Measurements from ENCODE around the gene FNDC7. TPM values are rescaled to one million over a fixed set of nuclear protein-coding genes. Genes with fewer than 3 reads are reported as not detected.
A peak's percentile ranks its signal among the peaks of the same experiment; 100 is the strongest.

FNDC7 gene
- total and polyA plus RNA-seq, 2 experiments from 2014 or later = not detected

- Histone ChIP-seq H3K27ac (no peak overlapping the region), H3K4me1 (ENCODE audit: low read depth) (no peaks in the 10 kb centered on the region), H3K36me3 (no peaks in the 10 kb centered on the region), H3K4me3 (no peak overlapping the region), H3K9me3 (ENCODE audit: low read depth) (no peaks in the 10 kb centered on the region), H3K27me3 (no peaks in the 10 kb centered on the region)
- DNase-seq (ENCODE audit: low read depth in 1 of 2, low spot score in 1 of 2) = no peak
- TF ChIP-seq CTCF (IDR thresholded peaks at IDR 0.05; ENCODE audit: low read depth, low read length) = no peak
These were observed 19.7 kb downstream of the FNDC7 start for GRCh38 chr1:108732398-108732797.

DNA sequence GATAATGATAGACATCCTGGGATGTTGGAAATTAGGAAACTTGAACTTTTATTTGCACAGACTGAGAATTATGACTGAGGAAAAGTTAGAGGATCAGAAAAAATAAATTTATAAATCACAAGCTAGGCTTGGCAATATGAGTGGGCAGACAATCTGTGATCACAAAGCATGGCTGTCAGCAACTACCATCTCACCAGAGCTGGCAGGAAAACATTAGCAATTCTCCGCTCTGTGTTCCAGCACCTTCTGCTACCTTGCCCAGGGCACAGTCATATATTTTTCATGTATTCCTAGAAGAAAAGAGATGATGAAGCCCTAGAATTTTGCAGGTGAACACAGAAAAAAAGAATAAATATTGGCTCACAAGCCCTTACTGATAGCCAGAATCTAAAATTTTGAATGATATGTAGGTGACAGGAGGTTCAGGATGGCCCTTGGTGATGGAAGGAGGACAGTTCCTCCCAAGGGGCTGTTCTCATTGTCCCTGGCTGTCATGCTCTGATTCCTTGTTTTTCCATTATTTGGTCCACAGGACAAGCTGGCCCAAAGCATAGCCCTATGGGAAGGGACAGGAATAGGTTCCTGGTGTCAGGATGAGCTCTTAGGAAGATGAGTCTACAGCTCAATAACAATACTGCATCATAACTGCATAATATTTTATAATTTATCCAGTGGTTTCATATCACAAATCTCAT is 21.6 kb downstream of the FNDC7 start:
- Histone ChIP-seq H3K27me3 (no peaks in the 10 kb centered on the region), H3K4me1 (ENCODE audit: low read depth) (no peaks in the 10 kb centered on the region), H3K27ac (no peak overlapping the region), H3K9me3 (ENCODE audit: low read depth) (no peaks in the 10 kb centered on the region), H3K36me3 (no peaks in the 10 kb centered on the region), H3K4me3 (no peak overlapping the region)
- no peak for DNase-seq (ENCODE audit: low read depth in 1 of 2, low spot score in 1 of 2)
- no peak for TF ChIP-seq CTCF (IDR thresholded peaks at IDR 0.05; ENCODE audit: low read depth, low read length)

DNA sequence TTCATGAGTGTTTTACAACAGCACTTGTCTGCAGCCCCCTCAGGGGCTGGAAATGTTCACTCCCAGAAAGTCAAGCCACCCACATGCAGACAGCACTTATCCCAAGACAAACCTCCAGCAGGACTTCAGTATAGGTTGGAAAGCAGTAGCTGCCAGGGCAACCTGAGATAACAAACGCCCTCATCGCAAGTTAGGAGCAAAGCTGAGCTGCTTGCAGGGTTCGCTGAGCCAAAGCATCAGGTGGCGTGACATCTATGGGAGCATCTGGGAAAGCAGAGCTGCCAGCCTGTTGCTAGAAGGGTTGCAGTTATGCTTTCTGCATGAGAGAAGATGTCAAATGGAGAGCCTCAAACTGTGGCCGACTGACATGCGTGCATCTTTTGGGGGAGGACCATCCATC is 29.5 kb downstream of the FNDC7 start:
- Histone ChIP-seq H3K9me3 (ENCODE audit: low read depth) (no peaks in the 10 kb centered on the region), H3K4me3 (no peak overlapping the region), H3K36me3 (no peaks in the 10 kb centered on the region), H3K27ac (no peak overlapping the region), H3K4me1 (ENCODE audit: low read depth) (no peaks in the 10 kb centered on the region), H3K27me3 (no peaks in the 10 kb centered on the region)
- no peak for TF ChIP-seq CTCF (IDR thresholded peaks at IDR 0.05; ENCODE audit: low read depth, low read length)
- DNase-seq (ENCODE audit: low read depth in 1 of 2, low spot score in 1 of 2) = peak in 1 of 2 donors; percentile 7

- H3K4me1 ChIP-seq (ENCODE audit: low read depth) = no peaks in the 10 kb centered on the region
- H3K27ac ChIP-seq = no peak overlapping the region
- H3K27me3 ChIP-seq = no peaks in the 10 kb centered on the region
- no peak for DNase-seq (ENCODE audit: low read depth in 1 of 2, low spot score in 1 of 2)
- no peak for TF ChIP-seq CTCF (IDR thresholded peaks at IDR 0.05; ENCODE audit: low read depth, low read length)
- no peak overlapping the region for H3K4me3 ChIP-seq
- no peaks in the 10 kb centered on the region for H3K9me3 ChIP-seq (ENCODE audit: low read depth)
- H3K36me3 ChIP-seq = no peaks in the 10 kb centered on the region
These were observed 33.3 kb downstream of the FNDC7 start for GRCh38 chr1:108745980-108746381.

DNA sequence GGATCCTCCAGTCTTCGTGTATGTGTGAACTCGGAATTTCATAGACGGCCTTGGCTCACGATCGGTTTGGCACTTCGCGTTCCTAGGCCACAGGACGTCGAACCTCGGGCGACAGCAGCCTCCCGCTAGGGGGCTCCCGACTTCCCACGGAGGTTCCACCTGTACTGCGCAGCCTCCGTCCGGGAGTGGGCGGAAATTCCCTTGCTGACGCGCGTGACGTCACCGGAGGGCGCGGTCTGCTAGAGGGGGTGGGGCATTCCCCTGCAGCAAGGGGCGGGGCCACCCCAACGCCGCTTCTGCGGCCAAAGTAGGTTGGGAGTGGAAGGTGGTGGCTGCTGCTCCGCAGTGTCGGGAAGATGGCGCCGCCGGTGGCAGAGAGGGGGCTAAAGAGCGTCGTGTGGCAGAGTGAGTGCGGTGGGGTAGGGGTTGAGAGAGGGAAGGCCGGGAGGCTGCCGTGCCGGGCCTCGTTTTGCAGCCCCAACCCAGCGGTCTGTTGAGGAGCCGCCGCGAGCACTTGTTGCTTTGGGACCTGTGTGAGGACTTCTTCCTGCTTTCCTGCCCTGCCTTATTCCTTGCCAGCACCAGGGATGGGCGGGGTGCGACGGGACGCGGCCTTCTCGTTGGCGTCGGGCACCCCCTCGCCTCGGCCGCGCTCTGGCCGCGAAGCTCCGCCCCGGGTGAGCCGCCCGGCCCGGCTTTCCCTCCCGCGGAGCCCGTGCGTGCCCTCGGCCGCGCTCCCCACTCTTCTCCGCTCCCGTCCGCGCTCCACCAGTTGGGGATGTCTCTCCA is 33.9 kb downstream of the FNDC7 start, which contains the start of gene STXBP3:
STXBP3 (plus strand) TSS at position 293 of the 789 bp plus-strand sequence; CDS start at position 357, 64 bp downstream.
- Histone ChIP-seq H3K4me1 (ENCODE audit: low read depth) (no peaks in the 10 kb centered on the region), H3K9me3 (ENCODE audit: low read depth) (no peaks in the 10 kb centered on the region), H3K4me3 (peak within 1 kb of the TSS; percentile 53), H3K27me3 (no peaks in the 10 kb centered on the region), H3K36me3 (no peaks in the 10 kb centered on the region), H3K27ac (peak within 1 kb of the TSS; percentile 93)
- peak; percentile 99 for DNase-seq (ENCODE audit: low read depth in 1 of 2, low spot score in 1 of 2)
- TF ChIP-seq CTCF (IDR thresholded peaks at IDR 0.05; ENCODE audit: low read depth, low read length) = peak; percentile 95

Measured in cardiac muscle cell (in vitro differentiated cells and primary cell).